ENCODE measurements around the gene USP35. TPM values are rescaled to one million over a fixed set of nuclear protein-coding genes. Genes with fewer than 3 reads are reported as not detected.

The USP35 gene
- total RNA-seq, 1 experiment from 2014 or later: 6.0 TPM

GRCh38 chr11:78156127-78156844 is 32.4 kb upstream of the USP35 start (continued):
- TF ChIP-seq ZBTB33 (IDR thresholded peaks at IDR 0.05; ENCODE audit: extremely low read depth, insufficient replicate concordance, low read length) (no peak), EZH2phosphoT487 (IDR thresholded peaks at IDR 0.05; ENCODE audit: borderline replicate concordance) (no peak), EGR1 (IDR thresholded peaks at IDR 0.05; ENCODE audit: low read depth) (no peak), ELF1 (IDR thresholded peaks at IDR 0.05; ENCODE audit: borderline replicate concordance, low read depth) (no peak), JUND (IDR thresholded peaks at IDR 0.05) (no peak), MAX (IDR thresholded peaks at IDR 0.05) (no peak), EZH2 (IDR thresholded peaks at IDR 0.05) (no peak), POLR2AphosphoS5 (IDR thresholded peaks at IDR 0.05; ENCODE audit: low read depth, low read length) (no peak)

- H3K4me2 ChIP-seq (ENCODE audit: low read length): no peak overlapping the region
- H3K27ac ChIP-seq (ENCODE audit: low read depth, low read length): no peak overlapping the region
- no peaks in the 10 kb centered on the region for H3K4me1 ChIP-seq (ENCODE audit: control insufficient read depth in 1 of 2, insufficient read depth in 2 of 2, low read length in 2 of 2)
- intact Hi-C loops (cut with micrococcal nuclease): no loop called here
- ChIA-PET CTCF (no interaction called here), RAD21 (ENCODE audit: low non-redundant PET in 1 of 2, low total read pairs in 2 of 2, uncharacterized antibody in 2 of 2, unreplicated experiment in 2 of 2) (no interaction called here), POLR2A (no interaction called here)
- no peaks in the 10 kb centered on the region for H3K79me2 ChIP-seq (ENCODE audit: insufficient read depth, low read length)
- no TSS peak for BruUV-seq (replicated peaks)
- no peak overlapping the region for H3K9ac ChIP-seq (ENCODE audit: low read length)
- no peaks in the 10 kb centered on the region for H3K27me3 ChIP-seq (ENCODE audit: insufficient read depth, low read length)
- no peak for DNase-seq (ENCODE audit: low read depth, low spot score)
- H4K20me1 ChIP-seq (ENCODE audit: insufficient read depth): no peaks in the 10 kb centered on the region
- H3K9me2 ChIP-seq (ENCODE audit: insufficient read depth): no peaks in the 10 kb centered on the region
- no peaks in the 10 kb centered on the region for H3K36me3 ChIP-seq (ENCODE audit: control insufficient read depth in 1 of 2, insufficient read depth in 2 of 2, low read length in 2 of 2)
- no peak overlapping the region for H3K4me3 ChIP-seq (replicated peaks in 1 of 2; ENCODE audit: low read depth in 1 of 2, low read length in 2 of 2)
- no peaks in the 10 kb centered on the region for H3K9me3 ChIP-seq (ENCODE audit: control insufficient read depth in 1 of 2, insufficient read depth in 1 of 2, low read depth in 1 of 2, low read length in 2 of 2)
- H2AFZ ChIP-seq (ENCODE audit: low read depth, low read length, poor library complexity, severe bottlenecking): no peak overlapping the region
- ATAC-seq: no peak
- TF ChIP-seq RAD21 (IDR thresholded peaks at IDR 0.05; ENCODE audit: low read depth): no peak
- no peak for TF ChIP-seq ZNF274 (IDR thresholded peaks at IDR 0.05; ENCODE audit: low read depth, low read length)
- no peak for TF ChIP-seq POLR2A (IDR thresholded peaks at IDR 0.05; ENCODE audit: borderline replicate concordance, extremely low read depth, insufficient read depth, insufficient read length)
- TF ChIP-seq ZFX (IDR thresholded peaks at IDR 0.05): no peak
- TF ChIP-seq POLR2AphosphoS5 (IDR thresholded peaks at IDR 0.05; ENCODE audit: low read depth, low read length): no peak
- TF ChIP-seq ELF1 (IDR thresholded peaks at IDR 0.05; ENCODE audit: borderline replicate concordance, low read depth): no peak
- TF ChIP-seq CBX3 (IDR thresholded peaks at IDR 0.05; ENCODE audit: low read depth): no peak
- no peak for TF ChIP-seq ATF3 (IDR thresholded peaks at IDR 0.05)
- TF ChIP-seq SRF (IDR thresholded peaks at IDR 0.05; ENCODE audit: low read depth): no peak
- no peak for TF ChIP-seq CEBPB (IDR thresholded peaks at IDR 0.05; ENCODE audit: low read depth)
Observed at GRCh38 chr11:78158987-78159652, 29.6 kb upstream of the USP35 start.
